Stomach (tissue), 4 donors: Measurements from ENCODE around the gene NXPH3.

Source experiments
- EP300 ChIP-seq: sonication (generic); formaldehyde crosslinking; IDR thresholded peaks from one replicate; pipeline ENCODE4 v1.6.1; 2017; ENCODE audit warnings: antibody characterized with exemption
- POLR2A ChIP-seq, 4 donors: fragments of 450-650 bp; IDR thresholded peaks; one replicate each; pipeline ENCODE4 v1.6.1; 2016; ENCODE audit warnings: antibody characterized with exemption in 4 of 4, control low read depth in 2 of 4, mild to moderate bottlenecking in 1 of 4, moderate library complexity in 1 of 4
- POLR2AphosphoS5 ChIP-seq, 3 donors: sonication (generic); formaldehyde crosslinking; IDR thresholded peaks; one replicate each; pipeline ENCODE4 v1.6.1; 2016; ENCODE audit warnings: antibody characterized with exemption in 3 of 3
- TF ChIP-seq, protein P1 (sequence below), 7 experiments: fragments of 450-650 bp in 4 of 7; fragments of 200-600 bp in 3 of 7; sonication (generic) in 3 of 7; IDR thresholded peaks; one replicate each; pipeline ENCODE4 v1.5.1; 2016 to 2019; ENCODE audit warnings: antibody characterized with exemption in 7 of 7, control low read depth in 2 of 7, mild to moderate bottlenecking in 1 of 7

DNA sequence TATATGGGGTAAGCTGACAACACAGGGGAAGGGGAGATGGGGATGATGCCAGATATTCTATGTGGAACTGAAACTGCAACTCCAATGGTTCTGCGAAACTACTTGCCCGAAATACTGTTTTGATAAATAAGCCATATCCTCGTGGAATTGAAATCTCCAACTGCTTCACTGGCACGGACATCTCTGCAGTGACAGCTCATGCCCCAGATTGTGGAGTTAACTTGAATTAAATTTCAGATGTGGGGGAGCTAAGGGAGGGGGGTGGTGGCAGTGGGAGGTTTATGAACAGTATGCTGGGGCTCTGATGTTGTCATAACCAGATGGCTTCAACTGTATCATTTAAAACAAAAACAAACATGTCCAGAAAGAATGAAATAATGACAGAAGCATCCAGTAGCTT, 21.8 kb downstream of the NXPH3 start:
- TF ChIP-seq, protein P1, sequence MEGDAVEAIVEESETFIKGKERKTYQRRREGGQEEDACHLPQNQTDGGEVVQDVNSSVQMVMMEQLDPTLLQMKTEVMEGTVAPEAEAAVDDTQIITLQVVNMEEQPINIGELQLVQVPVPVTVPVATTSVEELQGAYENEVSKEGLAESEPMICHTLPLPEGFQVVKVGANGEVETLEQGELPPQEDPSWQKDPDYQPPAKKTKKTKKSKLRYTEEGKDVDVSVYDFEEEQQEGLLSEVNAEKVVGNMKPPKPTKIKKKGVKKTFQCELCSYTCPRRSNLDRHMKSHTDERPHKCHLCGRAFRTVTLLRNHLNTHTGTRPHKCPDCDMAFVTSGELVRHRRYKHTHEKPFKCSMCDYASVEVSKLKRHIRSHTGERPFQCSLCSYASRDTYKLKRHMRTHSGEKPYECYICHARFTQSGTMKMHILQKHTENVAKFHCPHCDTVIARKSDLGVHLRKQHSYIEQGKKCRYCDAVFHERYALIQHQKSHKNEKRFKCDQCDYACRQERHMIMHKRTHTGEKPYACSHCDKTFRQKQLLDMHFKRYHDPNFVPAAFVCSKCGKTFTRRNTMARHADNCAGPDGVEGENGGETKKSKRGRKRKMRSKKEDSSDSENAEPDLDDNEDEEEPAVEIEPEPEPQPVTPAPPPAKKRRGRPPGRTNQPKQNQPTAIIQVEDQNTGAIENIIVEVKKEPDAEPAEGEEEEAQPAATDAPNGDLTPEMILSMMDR (IDR thresholded peaks at IDR 0.05) = no peak
- TF ChIP-seq POLR2AphosphoS5 (IDR thresholded peaks at IDR 0.05) (no peak), POLR2A (IDR thresholded peaks at IDR 0.05) (no peak), EP300 (no peak)
